Fibroblast of lung (primary cell): ENCODE results near the gene PIGC. TPM values are rescaled to one million over a fixed set of nuclear protein-coding genes. Genes with fewer than 3 reads are reported as not detected.

Experiments used
- DNase-seq, 2 donors: peaks; one replicate each; pipeline versions ENCODE4 v3.0.0 to v3.0.0-alpha.2; 2010; ENCODE audit warnings: low read depth in 2 of 2
- H2AFZ ChIP-seq: 2 replicates; pipeline ENCODE4 v1.5.1; 2012; ENCODE audit warnings: low read length, control low read depth, inconsistent platforms
- H3K27ac ChIP-seq: 2 replicates; pipeline ENCODE4 v1.5.1; 2011; ENCODE audit warnings: low read length, control low read depth; ENCODE audit not compliant: insufficient read depth
- H3K27me3 ChIP-seq: 2 replicates; pipeline ENCODE4 v1.5.1; 2011; ENCODE audit warnings: mild to moderate bottlenecking, low read length; ENCODE audit not compliant: control insufficient read depth, insufficient read depth
- H3K36me3 ChIP-seq: 2 replicates; pipeline ENCODE4 v1.5.1; 2011; ENCODE audit warnings: low read length; ENCODE audit not compliant: control insufficient read depth, insufficient read depth
- H3K4me1 ChIP-seq: 2 replicates; pipeline ENCODE4 v1.5.1; 2011; ENCODE audit warnings: low read length; ENCODE audit not compliant: control insufficient read depth, insufficient read depth; ENCODE audit errors: extremely low read depth
- H3K4me2 ChIP-seq: 2 replicates; pipeline ENCODE4 v1.5.1; 2011; ENCODE audit warnings: low read length, control low read depth; ENCODE audit not compliant: insufficient read depth; ENCODE audit errors: extremely low read depth
- H3K4me3 ChIP-seq, 4 experiments: fragments of 200-600 bp in 1 of 4; sonication (generic) in 1 of 4; replicated peaks in 1 of 4; 2 replicates each; pipeline ENCODE4 v1.5.1; 2011 to 2016; ENCODE audit warnings: low read length in 4 of 4, low read depth in 3 of 4, mild to moderate bottlenecking in 3 of 4, control low read depth in 2 of 4, inconsistent platforms in 1 of 4, mixed read lengths in 1 of 4; ENCODE audit not compliant: insufficient read depth in 1 of 4; ENCODE audit errors: control extremely low read depth in 1 of 4
- H3K79me2 ChIP-seq: 2 replicates; pipeline ENCODE4 v1.5.1; 2012; ENCODE audit warnings: mild to moderate bottlenecking, low read length, inconsistent platforms; ENCODE audit not compliant: control insufficient read depth, insufficient read depth
- H3K9ac ChIP-seq: 2 replicates; pipeline ENCODE4 v1.5.1; 2011; ENCODE audit warnings: mild to moderate bottlenecking, low read length, control low read depth; ENCODE audit not compliant: insufficient read depth
- H3K9me3 ChIP-seq: 2 replicates; pipeline ENCODE4 v1.5.1; 2012; ENCODE audit warnings: low read depth, low read length; ENCODE audit not compliant: control insufficient read depth, insufficient read depth
- H4K20me1 ChIP-seq: 2 replicates; pipeline ENCODE4 v1.5.1; 2011; ENCODE audit warnings: low read length; ENCODE audit not compliant: control insufficient read depth, insufficient read depth; ENCODE audit errors: extremely low read depth
- EZH2 ChIP-seq: IDR thresholded peaks from 2 replicates; pipeline ENCODE4 v1.5.1; 2012; ENCODE audit warnings: low read length, control low read depth, mild to moderate bottlenecking; ENCODE audit errors: missing control alignments
- polyA plus RNA-seq, 2 donors: library from polyadenylated mRNA; depleted of rRNA in 1 of 2; stranded (reverse) in 1 of 2; unstranded in 1 of 2; fragments of >200 nt; gene quantifications; 2 replicates each; pipeline ENCODE4 v1.2.1, GENCODE V29; 2011 to 2012; ENCODE audit warnings: missing spikeins in 1 of 2
- total RNA-seq: library from RNA; depleted of rRNA; stranded (reverse); fragments of >200 nt; gene quantifications from 2 replicates; pipeline ENCODE4 v1.2.1, GENCODE V29; 2014
- TF ChIP-seq, protein P1 (sequence below), 2 donors: IDR thresholded peaks in 1 of 2; conservative IDR thresholded peaks in 1 of 2; 1 replicate in 1 of 2; 2 replicates in 1 of 2; pipeline ENCODE4 v1.5.1; 2011 to 2012; ENCODE audit warnings: low read length in 2 of 2, control low read depth in 1 of 2, inconsistent platforms in 1 of 2, low read depth in 1 of 2, mild to moderate bottlenecking in 1 of 2

Gene PIGC
- total and polyA plus RNA-seq, 2 donors (not counting 1 experiment from before 2014, with no cell fraction given), result 20.3 to 28.9 TPM

DNA sequence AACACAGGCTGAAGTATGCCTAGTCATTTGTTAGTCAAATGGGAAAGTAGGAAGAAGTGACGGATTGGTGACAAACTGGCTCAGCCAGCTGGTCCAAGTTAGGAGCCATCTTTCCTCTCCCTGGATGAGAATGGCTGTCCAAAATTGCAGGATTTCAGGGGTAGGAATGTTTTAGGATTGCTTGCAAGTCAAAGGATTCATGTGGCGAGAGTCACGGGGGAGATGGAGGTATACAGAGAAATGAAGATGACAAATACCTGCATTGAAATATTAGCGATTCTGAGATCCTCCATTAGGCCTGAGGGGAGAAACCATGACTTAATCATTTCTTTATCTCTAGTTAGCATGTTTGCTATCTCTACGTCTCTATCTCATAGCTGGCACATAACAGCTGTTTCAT, 41.8 kb upstream of the PIGC start:
- Histone ChIP-seq H4K20me1 (no peaks in the 10 kb centered on the region), H3K4me1 (no peaks in the 10 kb centered on the region), H3K9ac (no peak overlapping the region), H3K27ac (no peak overlapping the region), H2AFZ (no peak overlapping the region), H3K79me2 (no peaks in the 10 kb centered on the region), H3K27me3 (peaks cover 3% of the 10 kb centered on the region), H3K9me3 (no peaks in the 10 kb centered on the region), H3K4me2 (no peak overlapping the region), H3K36me3 (no peaks in the 10 kb centered on the region), H3K4me3 (no peak overlapping the region)
- TF ChIP-seq EZH2, result no peak
- TF ChIP-seq, protein P1, sequence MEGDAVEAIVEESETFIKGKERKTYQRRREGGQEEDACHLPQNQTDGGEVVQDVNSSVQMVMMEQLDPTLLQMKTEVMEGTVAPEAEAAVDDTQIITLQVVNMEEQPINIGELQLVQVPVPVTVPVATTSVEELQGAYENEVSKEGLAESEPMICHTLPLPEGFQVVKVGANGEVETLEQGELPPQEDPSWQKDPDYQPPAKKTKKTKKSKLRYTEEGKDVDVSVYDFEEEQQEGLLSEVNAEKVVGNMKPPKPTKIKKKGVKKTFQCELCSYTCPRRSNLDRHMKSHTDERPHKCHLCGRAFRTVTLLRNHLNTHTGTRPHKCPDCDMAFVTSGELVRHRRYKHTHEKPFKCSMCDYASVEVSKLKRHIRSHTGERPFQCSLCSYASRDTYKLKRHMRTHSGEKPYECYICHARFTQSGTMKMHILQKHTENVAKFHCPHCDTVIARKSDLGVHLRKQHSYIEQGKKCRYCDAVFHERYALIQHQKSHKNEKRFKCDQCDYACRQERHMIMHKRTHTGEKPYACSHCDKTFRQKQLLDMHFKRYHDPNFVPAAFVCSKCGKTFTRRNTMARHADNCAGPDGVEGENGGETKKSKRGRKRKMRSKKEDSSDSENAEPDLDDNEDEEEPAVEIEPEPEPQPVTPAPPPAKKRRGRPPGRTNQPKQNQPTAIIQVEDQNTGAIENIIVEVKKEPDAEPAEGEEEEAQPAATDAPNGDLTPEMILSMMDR (conservative IDR thresholded peaks at IDR 0.05 in 1 of 2, IDR thresholded peaks at IDR 0.05 in 1 of 2; ENCODE audit: low read depth in 1 of 2, low read length in 2 of 2), result no peak
- DNase-seq, result no peak

DNA sequence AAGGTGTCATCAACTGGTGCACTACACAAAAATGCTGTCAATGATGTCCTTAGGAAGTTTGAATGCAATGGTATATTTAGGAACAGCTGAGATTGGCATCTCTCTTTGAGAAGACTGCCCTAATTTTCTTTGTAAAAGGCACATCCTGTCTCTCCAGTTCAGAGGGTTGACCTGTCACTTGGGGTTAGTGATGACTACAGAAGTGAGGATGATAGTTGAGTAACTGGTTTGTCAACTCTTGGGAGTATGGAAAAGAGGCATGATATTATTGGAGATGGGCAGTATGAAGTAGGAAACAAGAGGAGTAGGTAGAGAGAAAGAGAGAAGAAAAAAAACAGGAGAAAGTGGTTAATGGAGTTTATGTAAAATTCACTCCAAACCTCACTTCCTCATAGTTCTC, 40.4 kb upstream of the PIGC start:
- no peak for TF ChIP-seq EZH2
- TF ChIP-seq, protein P1 (conservative IDR thresholded peaks at IDR 0.05 in 1 of 2, IDR thresholded peaks at IDR 0.05 in 1 of 2; ENCODE audit: low read depth in 1 of 2, low read length in 2 of 2), result no peak
- no peaks in the 10 kb centered on the region for H3K36me3 ChIP-seq
- DNase-seq, result no peak
- no peak overlapping the region for H3K4me3 ChIP-seq
- H2AFZ ChIP-seq, result no peak overlapping the region
- H4K20me1 ChIP-seq, result no peaks in the 10 kb centered on the region
- H3K9me3 ChIP-seq, result no peaks in the 10 kb centered on the region
- no peaks in the 10 kb centered on the region for H3K79me2 ChIP-seq
- no peak overlapping the region for H3K4me2 ChIP-seq
- H3K27me3 ChIP-seq, result peaks cover 3% of the 10 kb centered on the region
- no peaks in the 10 kb centered on the region for H3K4me1 ChIP-seq
- H3K27ac ChIP-seq, result no peak overlapping the region
- H3K9ac ChIP-seq, result no peak overlapping the region

DNA sequence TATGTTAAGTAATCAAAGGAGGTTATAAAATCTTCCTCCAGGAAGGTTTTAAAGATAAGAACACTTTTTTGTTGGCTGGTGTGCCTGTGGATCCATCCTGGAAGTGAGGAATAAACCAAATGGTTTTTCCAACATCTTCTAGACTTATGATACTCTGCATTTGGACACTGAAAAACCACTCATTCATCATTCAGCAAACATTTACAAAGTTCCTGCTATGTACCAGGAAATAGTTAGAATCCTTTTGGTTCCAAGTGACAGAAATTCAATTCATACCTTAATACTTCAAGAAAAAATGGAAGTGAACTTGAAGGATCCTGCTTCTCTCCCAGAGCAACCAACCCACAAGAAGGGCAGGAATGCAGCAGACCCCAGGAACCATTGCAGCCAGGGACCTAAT, 39.6 kb upstream of the PIGC start:
- no peak for TF ChIP-seq EZH2
- TF ChIP-seq, protein P1 (conservative IDR thresholded peaks at IDR 0.05 in 1 of 2, IDR thresholded peaks at IDR 0.05 in 1 of 2; ENCODE audit: low read depth in 1 of 2, low read length in 2 of 2), result no peak

More for the DNA sequence above, 39.6 kb upstream of the PIGC start:
- Histone ChIP-seq H3K27me3 (peaks cover 3% of the 10 kb centered on the region), H4K20me1 (no peaks in the 10 kb centered on the region), H2AFZ (no peak overlapping the region), H3K4me2 (no peak overlapping the region), H3K4me3 (no peak overlapping the region), H3K9me3 (no peaks in the 10 kb centered on the region), H3K9ac (no peak overlapping the region), H3K27ac (no peak overlapping the region), H3K36me3 (no peaks in the 10 kb centered on the region), H3K79me2 (no peaks in the 10 kb centered on the region), H3K4me1 (no peaks in the 10 kb centered on the region)
- DNase-seq, result peak in 1 of 2 donors; percentile 62
